ENCODE measurements around the gene GBP3.
A peak's percentile ranks its signal among the peaks of the same experiment; 100 is the strongest.
"Not testable (repeated sequence)": the region's sequence is repeated elsewhere in the genome, so short reads cannot be mapped to it uniquely, and the experiment has no call there.

The GBP3 gene

DNA sequence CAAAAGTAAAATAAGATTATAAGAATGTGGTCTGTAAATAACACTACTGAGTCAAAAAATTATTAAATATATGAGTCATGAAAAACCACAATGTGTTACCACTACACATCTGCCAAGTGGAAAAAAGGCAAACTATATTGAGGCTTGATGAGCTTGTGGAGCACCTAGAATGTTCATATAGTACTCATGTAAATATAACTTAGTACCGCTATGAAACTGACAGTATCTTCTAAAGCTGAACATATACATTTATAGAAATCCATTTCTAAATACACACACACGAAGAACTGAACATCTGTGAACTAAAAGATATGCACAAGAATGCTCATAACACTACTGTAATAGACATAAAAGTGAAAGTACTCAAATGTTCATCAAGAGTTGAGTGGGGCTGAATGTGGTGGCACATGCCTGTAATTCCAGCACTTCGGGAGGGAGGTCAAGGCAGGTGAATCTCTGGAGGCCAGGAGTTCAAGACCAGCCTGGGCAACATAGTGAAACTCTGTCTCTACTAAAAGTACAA is 18.5 kb upstream of the GBP3 start:
- no peak for DNase-seq (ENCODE audit: low spot score)

- no peak for DNase-seq (ENCODE audit: low spot score)
Observed at GRCh38 chr1:89040315-89040626, 17.6 kb upstream of the GBP3 start.

- no peak for DNase-seq (ENCODE audit: low spot score)
Observed at GRCh38 chr1:89037186-89037585, 14.5 kb upstream of the GBP3 start.

DNA sequence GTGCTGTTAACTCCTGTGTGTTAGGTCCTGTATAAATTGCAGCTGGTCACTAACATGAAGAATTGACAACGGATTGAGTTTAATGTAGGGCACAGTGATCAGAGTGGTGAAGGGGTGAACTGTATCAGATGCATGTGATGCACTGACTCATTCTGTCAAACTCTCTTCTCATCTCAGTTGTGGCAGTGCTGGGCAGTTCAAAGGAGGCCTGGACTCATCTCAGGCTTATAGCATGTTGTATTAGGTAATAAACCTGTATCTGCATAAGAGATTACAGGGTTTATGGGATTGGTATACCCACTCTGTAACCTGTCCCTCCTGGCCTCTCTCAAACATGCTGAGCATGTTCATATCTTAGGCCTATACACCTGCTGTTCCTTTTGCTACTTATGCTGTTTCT is 12.4 kb upstream of the GBP3 start:
- DNase-seq (ENCODE audit: low spot score): no peak

DNA sequence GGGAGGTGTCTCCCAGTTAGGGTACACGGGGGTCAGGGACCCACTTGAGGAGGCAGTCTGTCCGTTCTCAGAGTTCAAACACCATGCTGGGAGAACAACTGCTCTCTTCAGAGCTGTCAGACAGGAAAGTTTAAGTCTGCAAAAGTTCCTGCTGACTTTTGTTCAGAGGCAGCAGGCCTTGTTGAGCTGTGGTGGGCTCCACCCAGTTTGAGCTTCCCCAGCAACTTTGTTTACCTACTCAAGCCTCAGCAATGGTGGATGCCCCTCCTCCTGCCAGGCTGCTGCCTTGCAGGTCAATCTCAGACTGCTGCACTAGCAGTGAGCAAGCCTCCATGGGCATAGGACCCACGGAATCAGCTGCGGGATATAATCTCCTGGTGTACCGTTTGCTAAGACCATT is 11.3 kb upstream of the GBP3 start:
- not testable (repeated sequence) for DNase-seq (ENCODE audit: low spot score)

GRCh38 chr1:89029051-89029450 is 6.4 kb upstream of the GBP3 start:
- not testable (repeated sequence) for DNase-seq (ENCODE audit: low spot score)

DNA sequence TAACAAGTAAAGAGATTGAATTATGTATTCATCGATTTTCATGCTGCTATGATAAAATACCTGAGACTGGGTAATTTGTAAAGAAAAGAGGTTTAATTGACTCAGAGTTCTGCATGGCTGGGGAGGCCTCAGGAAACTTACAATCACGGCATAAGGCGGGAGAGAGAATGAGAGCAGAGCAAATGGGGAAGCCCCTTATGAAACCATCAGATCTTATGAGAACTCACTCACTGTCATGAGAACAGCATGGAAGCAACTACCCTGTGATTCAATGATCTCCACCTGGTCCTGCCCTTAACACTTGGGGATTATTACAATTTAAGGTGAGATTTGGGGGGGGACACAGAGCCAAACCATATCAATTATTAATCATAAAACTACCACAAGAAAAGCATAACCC is 3.3 kb upstream of the GBP3 start:
- DNase-seq (ENCODE audit: low spot score): no peak

GRCh38 chr1:89023026-89023425 is 360 bp upstream of the GBP3 start:
- DNase-seq (ENCODE audit: low spot score): no peak

- DNase-seq (ENCODE audit: low spot score): not testable (repeated sequence)
Observed at GRCh38 chr1:89018318-89018717, 4.3 kb downstream of the GBP3 start.

GRCh38 chr1:89008511-89008910 is 14.2 kb downstream of the GBP3 start:
- no peak for DNase-seq (ENCODE audit: low spot score)

- DNase-seq (ENCODE audit: low spot score): peak; percentile 62
Observed at GRCh38 chr1:89005286-89006151, 17.1 kb downstream of the GBP3 start.

DNA sequence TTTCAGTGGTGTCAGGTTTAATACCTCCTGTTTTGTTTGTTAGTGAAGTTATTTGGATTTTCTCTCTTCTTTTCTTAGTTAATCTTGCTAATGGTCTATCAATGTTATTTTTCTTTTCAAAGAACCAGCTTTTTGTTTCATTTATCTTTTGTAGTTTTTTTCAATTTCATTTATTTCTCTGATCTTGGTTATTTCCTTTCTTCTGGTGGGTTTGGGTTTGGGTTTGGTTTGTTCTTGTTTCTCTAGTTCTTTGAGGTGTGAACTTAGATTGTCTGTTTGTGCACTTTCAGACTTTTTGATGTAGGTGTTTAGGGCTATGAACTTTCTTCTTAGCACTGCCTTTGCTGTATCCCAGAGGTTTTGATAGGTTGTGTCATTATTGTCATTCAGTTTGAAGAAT is 20.5 kb downstream of the GBP3 start:
- DNase-seq (ENCODE audit: low spot score): not testable (repeated sequence)

GRCh38 chr1:89001510-89001909 is 21.2 kb downstream of the GBP3 start:
- no peak for DNase-seq (ENCODE audit: low spot score)

GRCh38 chr1:88998716-88999115 is 23.9 kb downstream of the GBP3 start:
- peak; percentile 82 for DNase-seq (ENCODE audit: low spot score)

DNA sequence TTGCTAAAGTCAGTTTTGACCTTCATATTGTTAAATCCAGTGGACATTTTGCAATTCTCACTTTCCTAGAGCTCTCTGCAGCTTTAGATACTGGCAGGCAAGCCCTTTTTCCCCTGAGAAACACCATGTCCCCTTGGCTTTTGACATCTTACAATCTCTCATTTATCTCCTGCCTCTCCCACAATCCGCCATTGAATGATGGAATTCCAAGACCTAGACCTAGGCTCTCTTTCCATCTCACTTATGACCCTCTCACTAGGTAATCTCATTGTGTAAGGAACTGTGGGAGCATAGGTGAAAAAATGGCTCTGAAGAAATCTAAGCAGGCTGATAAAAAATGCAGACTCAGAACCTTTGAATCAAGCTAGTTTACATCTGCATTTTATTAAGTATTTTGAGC is 32.2 kb downstream of the GBP3 start:
- no peak for DNase-seq (ENCODE audit: low spot score)

DNA sequence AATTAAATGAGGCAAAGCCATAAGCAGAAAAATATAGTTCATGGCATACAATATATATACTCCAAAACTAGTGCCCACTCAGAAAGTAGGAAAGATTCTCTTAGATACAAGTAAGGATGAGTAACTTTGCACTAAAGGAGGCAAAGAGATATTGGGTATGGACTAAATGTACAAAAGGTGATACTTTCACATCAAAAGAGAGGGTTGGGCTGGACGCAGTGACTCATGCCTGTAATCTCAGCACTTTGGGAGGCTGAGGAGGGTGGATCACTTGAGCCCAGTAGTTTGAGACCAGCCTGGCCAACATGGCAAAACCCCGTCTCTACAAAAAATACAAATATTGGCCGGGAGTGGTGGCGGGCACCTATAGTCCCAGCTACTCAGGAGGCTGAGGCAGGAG is 37.0 kb downstream of the GBP3 start:
- DNase-seq (ENCODE audit: low spot score): no peak

- peak; percentile 85 for DNase-seq (ENCODE audit: low spot score)
Observed at GRCh38 chr1:88985032-88985431, 37.6 kb downstream of the GBP3 start.

DNA sequence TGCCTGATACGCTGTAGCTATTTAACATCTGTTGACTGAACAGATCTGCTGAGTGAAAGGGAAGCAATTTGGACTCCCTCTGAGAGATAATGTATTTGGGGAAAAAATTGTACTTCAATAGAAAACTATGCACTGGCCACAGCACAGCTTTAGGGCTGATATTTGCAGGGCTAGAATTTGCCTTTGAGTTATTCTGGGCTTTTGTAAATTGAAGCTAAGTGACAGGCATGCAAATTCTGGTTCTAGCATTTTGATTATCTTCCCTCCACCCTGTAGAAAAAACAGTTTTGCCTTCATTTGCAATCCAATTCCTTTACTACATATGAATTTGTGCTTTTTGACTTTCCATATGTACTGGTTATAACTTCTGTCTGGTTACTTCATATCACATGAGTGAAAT is 38.1 kb downstream of the GBP3 start:
- DNase-seq (ENCODE audit: low spot score): peak; percentile 33

DNA sequence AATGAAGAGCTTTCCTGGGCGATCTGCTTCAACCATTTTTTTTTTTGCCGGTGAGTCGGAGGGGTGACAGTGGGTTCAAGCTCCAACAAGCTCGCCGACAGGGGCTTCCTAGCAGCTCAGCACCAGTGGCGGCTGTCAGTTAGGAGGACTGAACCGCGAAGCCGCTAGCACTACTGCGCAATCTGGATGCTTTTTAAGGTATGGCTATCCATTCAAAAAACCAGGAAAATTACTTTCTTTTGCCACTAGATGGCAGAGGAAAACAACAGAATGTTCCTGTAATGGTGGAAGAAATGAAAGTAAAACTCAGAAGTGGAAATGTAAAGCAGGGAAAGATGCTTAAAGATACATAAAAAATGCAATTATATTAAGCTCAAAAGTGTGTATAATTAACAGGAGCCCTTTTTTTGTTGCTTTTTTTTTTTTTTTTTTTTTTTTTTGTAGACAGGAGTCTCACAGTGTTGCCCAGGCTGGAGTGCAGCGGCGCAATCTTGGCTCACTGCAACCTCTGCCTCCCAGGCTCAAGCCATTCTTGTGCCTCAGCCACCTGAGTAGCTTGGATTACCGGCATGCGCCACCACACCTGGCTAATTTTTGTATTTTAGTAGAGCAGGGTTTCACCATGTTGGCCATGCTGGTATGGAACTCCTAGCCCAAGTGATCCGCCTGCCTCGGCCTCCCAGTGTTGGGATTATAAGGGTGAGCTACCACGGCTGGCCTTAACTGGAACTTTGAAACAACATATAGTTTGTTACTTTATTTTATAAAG is 38.7 kb downstream of the GBP3 start:
- DNase-seq (ENCODE audit: low spot score): peak; percentile 68

DNA sequence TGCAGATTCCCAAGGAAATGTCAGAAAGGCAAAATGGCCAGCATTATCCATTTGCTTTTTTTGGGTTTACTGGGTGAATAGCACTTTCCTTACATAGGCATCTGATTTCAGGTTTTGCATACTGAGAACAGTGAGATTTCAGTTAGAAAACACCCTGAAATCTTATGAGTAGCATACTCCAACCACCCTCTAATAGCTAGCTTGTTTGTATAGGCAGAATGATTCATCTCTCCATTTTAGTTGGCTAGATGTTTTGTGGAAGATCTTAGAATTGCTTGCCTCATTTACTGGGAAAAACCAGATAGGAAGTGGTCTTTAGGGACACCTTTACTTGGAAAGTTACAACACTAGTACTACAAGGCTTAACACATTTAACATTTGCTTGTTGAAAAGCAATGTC is 40.6 kb downstream of the GBP3 start:
- no peak for DNase-seq (ENCODE audit: low spot score)

DNA sequence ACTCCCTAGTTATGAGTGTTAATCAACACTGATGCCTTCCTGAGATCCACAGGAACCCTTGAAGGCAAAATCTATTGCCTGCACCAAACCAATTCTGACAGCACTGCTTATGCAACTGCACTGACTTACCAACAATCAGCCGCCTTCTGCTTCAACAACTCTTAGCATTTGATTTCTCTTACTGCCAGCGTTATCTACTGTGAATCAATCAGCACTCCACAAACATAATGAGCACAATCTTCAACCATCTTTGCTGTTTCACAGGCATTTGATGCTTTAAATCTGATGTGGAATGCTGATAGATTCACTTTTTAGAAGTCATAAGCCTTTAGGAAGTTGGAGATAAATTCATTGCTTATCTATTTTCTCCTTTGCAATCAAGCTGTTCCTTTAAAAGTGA is 41.2 kb downstream of the GBP3 start:
- not testable (repeated sequence) for DNase-seq (ENCODE audit: low spot score)

DNA sequence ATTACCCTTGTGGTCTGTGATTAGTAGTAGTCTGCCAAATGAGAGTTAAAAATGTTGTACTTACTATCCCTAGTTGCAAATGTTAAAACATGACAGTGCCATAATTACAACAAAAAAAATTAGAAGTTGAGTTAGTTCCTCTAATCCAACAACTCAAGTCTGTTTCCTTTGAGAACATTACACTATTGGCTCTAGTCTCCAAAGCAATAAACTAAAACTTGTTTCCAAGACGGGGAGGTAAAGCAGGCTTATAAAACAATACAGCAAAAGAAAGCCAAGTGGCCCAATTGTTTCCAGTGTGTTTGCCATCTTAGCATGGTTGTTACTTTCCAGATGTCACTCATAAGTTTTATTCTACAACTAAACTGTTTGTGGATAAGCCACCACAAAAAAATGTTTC is 41.8 kb downstream of the GBP3 start:
- DNase-seq (ENCODE audit: low spot score): no peak

GRCh38 chr1:88979749-88980116 is 42.9 kb downstream of the GBP3 start:
- no peak for DNase-seq (ENCODE audit: low spot score)
